CD4-positive, alpha-beta T cell treated with Interleukin-6 at 100 ng/mL for 8 hours (primary cell): ENCODE measurements around the gene KCNAB3.

Source experiments
- DNase-seq: peaks from one replicate; pipeline ENCODE4 v3.0.0-alpha.2; 2020; ENCODE audit warnings: mixed read lengths, low spot score

Gene KCNAB3

GRCh38 chr17:7897773-7898172 lies 31.9 kb downstream of the KCNAB3 start:
- DNase-seq = peak; percentile 14

- DNase-seq = no peak
These were observed 32.6 kb downstream of the KCNAB3 start for GRCh38 chr17:7897090-7897489.

GRCh38 chr17:7894866-7895265 lies 34.8 kb downstream of the KCNAB3 start:
- no peak for DNase-seq

- no peak for DNase-seq
These were observed 35.4 kb downstream of the KCNAB3 start for GRCh38 chr17:7894226-7894625.

- DNase-seq = no peak
These were observed 36.3 kb downstream of the KCNAB3 start for GRCh38 chr17:7893187-7893880.

GRCh38 chr17:7889166-7889955 lies 40.3 kb downstream of the KCNAB3 start:
- peak; percentile 24 for DNase-seq

- DNase-seq = peak; percentile 31
These were observed 41.3 kb downstream of the KCNAB3 start, which contains the start of gene CHD3 for GRCh38 chr17:7888184-7888920. CHD3 (plus strand) TSS chr17:7888789; CDS start chr17:7889001, 212 bp downstream.

GRCh38 chr17:7887482-7888183 lies 42.0 kb downstream of the KCNAB3 start:
- DNase-seq = peak; percentile 97

GRCh38 chr17:7887038-7887481 lies 42.6 kb downstream of the KCNAB3 start:
- DNase-seq = no peak

- peak; percentile 42 for DNase-seq
These were observed 43.2 kb downstream of the KCNAB3 start for GRCh38 chr17:7886227-7887037.

- DNase-seq = peak; percentile 31
These were observed 44.1 kb downstream of the KCNAB3 start for GRCh38 chr17:7885367-7886226.

- peak; percentile 37 for DNase-seq
These were observed 44.9 kb downstream of the KCNAB3 start for GRCh38 chr17:7884581-7885366.

- peak; percentile 21 for DNase-seq
These were observed 45.8 kb downstream of the KCNAB3 start for GRCh38 chr17:7883781-7884386.

- no peak for DNase-seq
These were observed 47.0 kb downstream of the KCNAB3 start for GRCh38 chr17:7882629-7883028.

GRCh38 chr17:7882068-7882467 lies 47.6 kb downstream of the KCNAB3 start:
- DNase-seq = no peak

- DNase-seq = no peak
These were observed 48.2 kb downstream of the KCNAB3 start for GRCh38 chr17:7881276-7882054.

GRCh38 chr17:7880076-7880868 lies 49.4 kb downstream of the KCNAB3 start:
- no peak for DNase-seq
